HEK293 (cell line): ENCODE data around the gene GOLGA6L7.

Experiments
- GLIS2 ChIP-seq: fragments of 450-650 bp; formaldehyde crosslinking; IDR thresholded peaks from 2 replicates; pipeline ENCODE4 v1.5.1; 2016; ENCODE audit warnings: missing biosample characterization, missing genetic modification characterization
- ZNF76 ChIP-seq: fragments of 450-650 bp; formaldehyde crosslinking; IDR thresholded peaks from 2 replicates; pipeline ENCODE4; 2016; ENCODE audit warnings: low read depth, missing biosample characterization, missing genetic modification characterization, borderline replicate concordance

- TF ChIP-seq GLIS2 (tag by site-specific recombination) (no peak), ZNF76 (no peak)
These were observed 32.2 kb upstream of the GOLGA6L7 start for GRCh38 chr15:28880680-28881079.
